A549 (cell line): ENCODE measurements around the gene C3orf85.

Experiments used
- CBX2 ChIP-seq: fragments of 200-600 bp; sonication (generic); IDR thresholded peaks from 2 replicates; pipeline ENCODE4 v1.6.1; 2016; ENCODE audit warnings: low read depth, mild to moderate bottlenecking, borderline replicate concordance
- CTCF ChIP-seq: fragments of >200 bp; sonication (Bioruptor Twin); formaldehyde crosslinking; IDR thresholded peaks from 3 replicates; pipeline ENCODE4 v1.5.1; 2016
- HDAC2 ChIP-seq: fragments of 200-600 bp; sonication (generic); IDR thresholded peaks from 2 replicates; pipeline ENCODE4 v1.6.1; 2016
- RAD21 ChIP-seq, 2 experiments: fragments of >200 bp in 1 of 2; sonication (Bioruptor Twin) in 1 of 2; formaldehyde crosslinking in 1 of 2; IDR thresholded peaks in 1 of 2; conservative IDR thresholded peaks in 1 of 2; 2 replicates in 1 of 2; 3 replicates in 1 of 2; pipeline ENCODE4 v1.6.1; 2012 to 2018; ENCODE audit warnings: inconsistent platforms in 1 of 2
- RFX5 ChIP-seq: fragments of 450-650 bp; IDR thresholded peaks from 2 replicates; pipeline ENCODE4 v1.7.1; 2014; ENCODE audit warnings: antibody characterized with exemption, mild to moderate bottlenecking, moderate library complexity
- SMC3 ChIP-seq: fragments of >200 bp; sonication (Bioruptor Twin); formaldehyde crosslinking; IDR thresholded peaks from 3 replicates; pipeline ENCODE4 v1.6.1; 2018; ENCODE audit warnings: inconsistent platforms

GRCh38 chr3:109154979-109155378 lies 18.5 kb downstream of the C3orf85 start:
- no peak for TF ChIP-seq CBX2
- no peak for TF ChIP-seq HDAC2
- TF ChIP-seq CTCF: no peak
- TF ChIP-seq RAD21 (conservative IDR thresholded peaks at IDR 0.05 in 1 of 2, IDR thresholded peaks at IDR 0.05 in 1 of 2): no peak
- TF ChIP-seq RFX5: no peak
- no peak for TF ChIP-seq SMC3
